GM21786 (cell line): ENCODE results near the gene DEFB115.
"Not testable (repeated sequence)": the region's sequence is repeated elsewhere in the genome, so short reads cannot be mapped to it uniquely, and the experiment has no call there.

Experiments
- ATAC-seq: cut with Tn5 transposase; IDR thresholded peaks from one replicate; pipeline ENCODE4 v1.9.1; 2021; ENCODE audit not compliant: unreplicated experiment

DEFB115 gene

GRCh38 chr20:31257364-31257763 lies at the start of gene DEFB115:
Gene DEFB115 (plus strand): TSS chr20:31257664. CDS start chr20:31257664, 0 bp downstream.
- no peak for ATAC-seq

GRCh38 chr20:31236953-31237352 lies 20.5 kb upstream of the DEFB115 start:
- ATAC-seq, result no peak

- ATAC-seq, result no peak
These were observed 19.7 kb upstream of the DEFB115 start for GRCh38 chr20:31237763-31238162.

- no peak for ATAC-seq
These were observed 18.3 kb upstream of the DEFB115 start for GRCh38 chr20:31239139-31239538.

- no peak for ATAC-seq
These were observed 505 bp upstream of the DEFB115 start for GRCh38 chr20:31256959-31257358.

- no peak for ATAC-seq
These were observed 3.0 kb downstream of the DEFB115 start for GRCh38 chr20:31260326-31260932.

GRCh38 chr20:31274441-31274840 lies 17.0 kb downstream of the DEFB115 start:
- ATAC-seq, result no peak

GRCh38 chr20:31278178-31278577 lies 20.7 kb downstream of the DEFB115 start:
- ATAC-seq, result no peak

GRCh38 chr20:31284964-31285363 lies 27.5 kb downstream of the DEFB115 start:
- not testable (repeated sequence) for ATAC-seq

- ATAC-seq, result no peak
These were observed 51.2 kb downstream of the DEFB115 start, which contains the start of gene DEFB116 for GRCh38 chr20:31308535-31309162. Gene DEFB116 (minus strand): TSS chr20:31308585. CDS start chr20:31308585, 0 bp downstream.
